K562 (cell line): Measurements from ENCODE around the gene LGSN. TPM values are rescaled to one million over a fixed set of nuclear protein-coding genes. Genes with fewer than 3 reads are reported as not detected.

Experiments
- ATAC-seq: fragments of 200-7000 bp; cut with Tn5 transposase; 3 replicates; pipeline ENCODE4 v1.9.1; 2020; ENCODE audit warnings: moderate library complexity
- BruUV-seq: library from RNA; stranded (reverse); fragments of 400-500 nt; replicated peaks from 2 replicates; lab custom pipeline; 2021; lab: Mats Ljungman, UMichigan
- CTCF ChIA-PET: fragments of 300-600 bp; formaldehyde crosslinking; extraction: SDS; loops from one replicate; lab custom pipeline; 2021; ENCODE audit warnings: low intra/inter-chr PET ratio; lab: Yijun Ruan, JAX
- POLR2A ChIA-PET: fragments of 300-600, 350-650 bp; sonication (Branson Sonifier 250); formaldehyde crosslinking; extraction: SDS; loops from one replicate; lab custom pipeline; 2021; ENCODE audit warnings: antibody characterized with exemption, inconsistent platforms; lab: Yijun Ruan, JAX
- DNase-seq, 4 experiments: peaks; one replicate each; pipeline versions ENCODE4 v3.0.0 to v3.0.0-alpha.2; 2011 to 2018; ENCODE audit warnings: low spot score in 3 of 4, mixed read lengths in 3 of 4; ENCODE audit errors: extremely low read depth in 1 of 4
- FAIRE-seq: peaks from 2 replicates; lab custom pipeline; 2011; peaks lifted over from hg19 to GRCh38; lab: Jason Lieb, UNC
- H2AFZ ChIP-seq: 2 replicates; pipeline ENCODE4 v1.6.0; 2011; ENCODE audit warnings: low read depth, low read length, control low read depth, inconsistent platforms
- H3K27ac ChIP-seq: fragments of 200-600 bp; 3 replicates; pipeline ENCODE4 v1.8.0; 2011; ENCODE audit warnings: low read depth, mild to moderate bottlenecking, control low read depth, inconsistent platforms, low read length, moderate library complexity, mixed read lengths; ENCODE audit errors: extremely low read depth
- H3K27me3 ChIP-seq, 2 experiments: fragments of 300-600 bp in 1 of 2; 2 replicates in 1 of 2; 3 replicates in 1 of 2; pipeline versions ENCODE4 v1.6.0 to v1.8.0; 2011; ENCODE audit warnings: inconsistent platforms in 2 of 2, low read length in 2 of 2, mild to moderate bottlenecking in 1 of 2, mixed read lengths in 1 of 2, moderate library complexity in 1 of 2; ENCODE audit not compliant: control insufficient read depth in 2 of 2, insufficient read depth in 2 of 2
- H3K36me3 ChIP-seq: fragments of 300-600 bp; 3 replicates; pipeline ENCODE4 v1.8.0; 2011; ENCODE audit warnings: mild to moderate bottlenecking, low read length, inconsistent platforms; ENCODE audit not compliant: control insufficient read depth, insufficient read depth
- H3K4me1 ChIP-seq, 2 experiments: fragments of 200-600 bp in 1 of 2; replicated peaks in 1 of 2; 2 replicates in 1 of 2; 3 replicates in 1 of 2; pipeline versions ENCODE4 v1.5.1 to v1.8.0; 2011; ENCODE audit warnings: inconsistent platforms in 2 of 2, low read length in 2 of 2, mild to moderate bottlenecking in 1 of 2, mixed read lengths in 1 of 2, moderate library complexity in 1 of 2; ENCODE audit not compliant: control insufficient read depth in 2 of 2, insufficient read depth in 2 of 2
- H3K4me2 ChIP-seq: 2 replicates; pipeline ENCODE4 v1.6.1; 2011; ENCODE audit warnings: low read length, control low read depth, inconsistent platforms, mixed read lengths; ENCODE audit not compliant: insufficient read depth
- H3K4me3 ChIP-seq: fragments of 200-600 bp; sonication (generic), shearing (Covaris generic); 2 replicates; pipeline ENCODE4 v1.5.1; 2016; ENCODE audit warnings: control low read depth, inconsistent platforms
- H3K79me2 ChIP-seq: fragments of 200-600 bp; 3 replicates; pipeline ENCODE4 v1.8.0; 2011; ENCODE audit warnings: low read length, inconsistent platforms; ENCODE audit not compliant: control insufficient read depth, insufficient read depth
- H3K9ac ChIP-seq, 2 experiments: 2 replicates each; pipeline versions ENCODE4 v1.6.0 to v1.6.1; 2011; ENCODE audit warnings: low read depth in 2 of 2, low read length in 2 of 2, control low read depth in 1 of 2, inconsistent platforms in 1 of 2, mild to moderate bottlenecking in 1 of 2, mixed read lengths in 1 of 2; ENCODE audit not compliant: insufficient read depth in 1 of 2
- H3K9me1 ChIP-seq: one replicate; pipeline ENCODE4 v1.6.0; 2011; ENCODE audit warnings: inconsistent platforms, mild to moderate bottlenecking, low read length, moderate library complexity; ENCODE audit not compliant: control insufficient read depth, insufficient read depth
- H3K9me3 ChIP-seq: replicated peaks from 2 replicates; pipeline ENCODE4 v1.5.1; 2011; ENCODE audit warnings: low read depth, low read length, inconsistent platforms; ENCODE audit not compliant: control insufficient read depth, insufficient read depth
- H4K20me1 ChIP-seq: replicated peaks from 2 replicates; pipeline ENCODE4 v1.6.1; 2011; ENCODE audit warnings: low read length, inconsistent platforms, mixed read lengths; ENCODE audit not compliant: control insufficient read depth, insufficient read depth
- ELF1 ChIP-seq: fragments of 200-800 bp; sonication (Bioruptor generic); IDR thresholded peaks from 2 replicates; pipeline ENCODE4 v1.6.1; 2016; ENCODE audit warnings: missing genetic modification characterization, missing compliant biosample characterization
- RNF2 ChIP-seq: sonication (generic); IDR thresholded peaks from 2 replicates; pipeline ENCODE4 v1.6.1; 2016
- WGBS: fragments of 100-300 bp; shearing (Covaris generic); methylation state at CpG from one replicate; pipeline ENCODE4 v1.1.6; 2016; ENCODE audit warnings: low coverage, mixed read lengths; ENCODE audit not compliant: insufficient coverage; ENCODE audit errors: missing lambda C conversion rate; 5-methylcytosine and 5-hydroxymethylcytosine counted together
- in situ Hi-C: fragments of 300-500 bp; cut with MboI; formaldehyde crosslinking; loops from 4 replicates; pipeline ENCODE4 v1.15.0; 2018; ENCODE audit warnings: inconsistent platforms, mixed read lengths
- intact Hi-C: fragments of 100-400 bp; cut with micrococcal nuclease; formaldehyde crosslinking; loops from 2 replicates; pipeline ENCODE4 v1.14.2; 2022
- polyA plus RNA-seq, 8 experiments: library from polyadenylated mRNA; depleted of rRNA in 4 of 8; stranded (reverse) in 5 of 8; unstranded in 3 of 8; fragments of >200 nt; fragmentation: Nextera tagmentation in 2 of 8; fragmentation: Illumina TruSeq in 1 of 8; extraction: Ambion mirVana in 2 of 8; extraction: Trizol in 1 of 8; gene quantifications; 2 replicates each; pipeline versions ENCODE4 v1.2.1 to v1.2.3, GENCODE V29; 2011 to 2014; ENCODE audit warnings: inconsistent platforms in 1 of 8, missing spikeins in 1 of 8
- total RNA-seq, 7 experiments: library from RNA; depleted of rRNA in 6 of 7; stranded (reverse); fragments of >200 nt in 6 of 7; fragmentation: Illumina TruSeq in 2 of 7; extraction: Trizol in 2 of 7; gene quantifications; 2 replicates each; pipeline versions ENCODE4 v1.2.1 to v1.2.3, GENCODE V29; 2011 to 2021; ENCODE audit warnings: low replicate concordance in 1 of 7
- TF ChIP-seq, protein P1 (sequence below): sonication (generic); formaldehyde crosslinking; IDR thresholded peaks from 2 replicates; pipeline ENCODE4 v1.8.0; 2022; ENCODE audit warnings: missing genetic modification reagents, mild to moderate bottlenecking, moderate library complexity, borderline replicate concordance
- TF ChIP-seq, protein P2 (sequence below): sonication (generic); formaldehyde crosslinking; IDR thresholded peaks from 2 replicates; pipeline ENCODE4 v1.8.0; 2022; ENCODE audit warnings: mild to moderate bottlenecking, low read depth, missing genetic modification reagents

LGSN gene
- total and polyA plus RNA-seq, 9 of the 15 experiments (the other 6 are each of a cell fraction or from before 2014, with no cell fraction given) = 0.01 TPM; not detected in 8

DNA sequence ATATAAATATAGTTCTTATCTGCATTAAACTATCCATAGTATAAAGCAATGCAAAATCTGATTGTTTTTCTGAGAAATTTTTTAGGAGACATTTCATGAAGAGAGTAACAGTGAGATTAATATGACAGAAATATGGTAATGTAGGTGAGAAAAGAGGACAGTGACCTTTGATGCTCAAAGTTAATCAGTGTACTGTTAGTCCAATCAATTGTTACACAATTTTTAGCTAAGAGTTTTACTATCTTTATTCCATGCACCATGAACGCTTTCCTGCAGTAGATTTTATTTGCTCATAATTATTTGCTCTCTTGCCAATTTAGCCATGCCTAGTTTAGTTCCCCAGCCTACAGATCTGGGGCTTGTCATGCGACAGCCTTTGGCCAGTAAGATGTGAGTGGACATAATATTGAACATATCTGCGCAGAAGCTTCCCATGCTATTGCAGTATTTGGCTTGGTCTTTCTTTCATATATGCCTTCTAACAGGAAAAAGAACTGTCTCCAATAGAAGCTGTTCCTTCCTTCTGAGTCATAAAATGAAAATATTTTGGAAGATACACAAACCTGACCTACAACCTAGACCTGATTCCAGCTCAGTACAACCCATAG is 69.8 kb downstream of the LGSN start:
- intact Hi-C loops = no loop called here
- Histone ChIP-seq H3K27ac (no peak overlapping the region), H3K4me1 (no peaks in the 10 kb centered on the region), H2AFZ (no peak overlapping the region), H3K9me1 (no peaks in the 10 kb centered on the region), H3K9me3 (no peaks in the 10 kb centered on the region), H3K4me2 (no peak overlapping the region), H3K36me3 (no peaks in the 10 kb centered on the region), H3K27me3 (no peaks in the 10 kb centered on the region), H3K4me3 (no peak overlapping the region), H4K20me1 (no peaks in the 10 kb centered on the region), H3K9ac (no peak overlapping the region), H3K79me2 (no peaks in the 10 kb centered on the region)
- ATAC-seq = no peak
- FAIRE-seq = no peak
- WGBS = 0% methylated on average over 3 of the region's 3 CpGs
- TF ChIP-seq, protein P1, sequence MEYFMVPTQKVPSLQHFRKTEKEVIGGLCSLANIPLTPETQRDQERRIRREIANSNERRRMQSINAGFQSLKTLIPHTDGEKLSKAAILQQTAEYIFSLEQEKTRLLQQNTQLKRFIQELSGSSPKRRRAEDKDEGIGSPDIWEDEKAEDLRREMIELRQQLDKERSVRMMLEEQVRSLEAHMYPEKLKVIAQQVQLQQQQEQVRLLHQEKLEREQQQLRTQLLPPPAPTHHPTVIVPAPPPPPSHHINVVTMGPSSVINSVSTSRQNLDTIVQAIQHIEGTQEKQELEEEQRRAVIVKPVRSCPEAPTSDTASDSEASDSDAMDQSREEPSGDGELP (CRISPR knock-in tag) = no peak
- DNase-seq = no peak
- ChIA-PET CTCF (no interaction called here), POLR2A (interaction anchor here (0.6 kb wide), 1 partner anchor 201 kb away, joined by 3 read pairs; no protein-coding TSS in a partner anchor)
- no TSS peak for BruUV-seq
- in situ Hi-C loops = no loop called here

DNA sequence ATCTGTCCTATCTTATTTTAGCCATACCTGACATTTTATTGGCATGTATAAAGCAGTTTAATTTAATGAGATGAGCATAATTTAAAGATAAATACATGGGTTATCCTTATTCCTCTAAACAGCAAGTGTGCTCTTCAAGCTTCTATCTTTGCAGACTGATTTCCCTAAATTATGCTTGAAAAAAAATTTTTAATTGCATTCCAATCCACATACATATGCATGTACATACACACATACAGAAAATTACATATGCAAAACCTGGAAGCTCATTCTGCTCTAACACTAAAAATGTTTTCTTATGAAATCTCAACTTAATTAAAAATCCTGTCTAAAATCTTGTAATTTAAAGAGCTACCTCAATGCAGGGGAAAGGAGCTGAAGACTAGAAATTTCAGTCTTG is 73.2 kb downstream of the LGSN start:
- Histone ChIP-seq H3K9me3 (no peaks in the 10 kb centered on the region), H3K4me2 (no peak overlapping the region), H3K4me3 (no peak overlapping the region), H2AFZ (no peak overlapping the region), H3K27ac (no peak overlapping the region), H3K4me1 (no peaks in the 10 kb centered on the region), H3K79me2 (no peaks in the 10 kb centered on the region)
- in situ Hi-C loops (no loop called here), intact Hi-C loops (no loop called here)
- BruUV-seq = no TSS peak
- no peak for FAIRE-seq
- TF ChIP-seq ELF1 (tag) = no peak
- TF ChIP-seq, protein P2, sequence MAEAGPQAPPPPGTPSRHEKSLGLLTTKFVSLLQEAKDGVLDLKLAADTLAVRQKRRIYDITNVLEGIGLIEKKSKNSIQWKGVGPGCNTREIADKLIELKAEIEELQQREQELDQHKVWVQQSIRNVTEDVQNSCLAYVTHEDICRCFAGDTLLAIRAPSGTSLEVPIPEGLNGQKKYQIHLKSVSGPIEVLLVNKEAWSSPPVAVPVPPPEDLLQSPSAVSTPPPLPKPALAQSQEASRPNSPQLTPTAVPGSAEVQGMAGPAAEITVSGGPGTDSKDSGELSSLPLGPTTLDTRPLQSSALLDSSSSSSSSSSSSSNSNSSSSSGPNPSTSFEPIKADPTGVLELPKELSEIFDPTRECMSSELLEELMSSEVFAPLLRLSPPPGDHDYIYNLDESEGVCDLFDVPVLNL = no peak
- no peak for TF ChIP-seq RNF2
- TF ChIP-seq, all 486 proteins: peak for 0
- Histone ChIP-seq H3K9me1 (no peaks in the 10 kb centered on the region), H3K9ac (no peak overlapping the region), H3K36me3 (no peaks in the 10 kb centered on the region), H3K27me3 (no peaks in the 10 kb centered on the region), H4K20me1 (no peaks in the 10 kb centered on the region)
- ATAC-seq (no peak), DNase-seq (no peak)
- ChIA-PET CTCF (no interaction called here), POLR2A (interaction anchor here (0.6 kb wide), 1 partner anchor 31 kb away, joined by 3 read pairs; no protein-coding TSS in a partner anchor)
